Osteocyte (in vitro differentiated cells): ENCODE data around the gene PODXL. TPM values are rescaled to one million over a fixed set of nuclear protein-coding genes. Genes with fewer than 3 reads are reported as not detected.

Experiments
- DNase-seq: peaks from one replicate; pipeline ENCODE4 v3.0.0; 2021; ENCODE audit warnings: mixed read lengths; ENCODE audit not compliant: unreplicated experiment; ENCODE audit errors: extremely low spot score
- H3K27ac Mint-ChIP-seq: one replicate; pipeline ENCODE4 v1.8.0; 2021; ENCODE audit warnings: mild to moderate bottlenecking, mixed read lengths; ENCODE audit not compliant: unreplicated experiment
- H3K27me3 Mint-ChIP-seq: one replicate; pipeline ENCODE4 v1.8.0; 2021; ENCODE audit warnings: mixed read lengths; ENCODE audit not compliant: unreplicated experiment
- H3K36me3 Mint-ChIP-seq: one replicate; pipeline ENCODE4 v1.8.0; 2021; ENCODE audit warnings: mixed read lengths; ENCODE audit not compliant: unreplicated experiment
- H3K4me1 Mint-ChIP-seq: one replicate; pipeline ENCODE4 v1.8.0; 2021; ENCODE audit warnings: mixed read lengths; ENCODE audit not compliant: unreplicated experiment
- H3K4me3 Mint-ChIP-seq: one replicate; pipeline ENCODE4 v1.8.0; 2021; ENCODE audit warnings: mild to moderate bottlenecking, moderate library complexity, mixed read lengths; ENCODE audit not compliant: unreplicated experiment
- H3K9me3 Mint-ChIP-seq: one replicate; pipeline ENCODE4 v1.8.0; 2021; ENCODE audit warnings: mixed read lengths; ENCODE audit not compliant: unreplicated experiment
- long read RNA-seq: library from polyadenylated mRNA; unstranded; transcript quantifications from one replicate; pipeline ENCODE4 v2.0.0, GENCODE V29; 2021
- total RNA-seq: library from RNA; stranded (reverse); gene quantifications from 2 replicates; pipeline ENCODE4 v1.2.1, GENCODE V29; 2021
- TF ChIP-seq, protein P1 (sequence below): fragments of 200-600 bp; sonication (generic); IDR thresholded peaks from 2 replicates; pipeline ENCODE4 v1.5.0; 2021; ENCODE audit warnings: antibody characterized with exemption, mild to moderate bottlenecking, moderate library complexity

PODXL gene
- 21.2 and 23.9 TPM in 2 replicates for total RNA-seq
- long read RNA-seq, partial matches to known transcripts = 0 of 19 reads
- long read RNA-seq, other reads (novel, unspliced or antisense) = 18 of 19 reads

DNA sequence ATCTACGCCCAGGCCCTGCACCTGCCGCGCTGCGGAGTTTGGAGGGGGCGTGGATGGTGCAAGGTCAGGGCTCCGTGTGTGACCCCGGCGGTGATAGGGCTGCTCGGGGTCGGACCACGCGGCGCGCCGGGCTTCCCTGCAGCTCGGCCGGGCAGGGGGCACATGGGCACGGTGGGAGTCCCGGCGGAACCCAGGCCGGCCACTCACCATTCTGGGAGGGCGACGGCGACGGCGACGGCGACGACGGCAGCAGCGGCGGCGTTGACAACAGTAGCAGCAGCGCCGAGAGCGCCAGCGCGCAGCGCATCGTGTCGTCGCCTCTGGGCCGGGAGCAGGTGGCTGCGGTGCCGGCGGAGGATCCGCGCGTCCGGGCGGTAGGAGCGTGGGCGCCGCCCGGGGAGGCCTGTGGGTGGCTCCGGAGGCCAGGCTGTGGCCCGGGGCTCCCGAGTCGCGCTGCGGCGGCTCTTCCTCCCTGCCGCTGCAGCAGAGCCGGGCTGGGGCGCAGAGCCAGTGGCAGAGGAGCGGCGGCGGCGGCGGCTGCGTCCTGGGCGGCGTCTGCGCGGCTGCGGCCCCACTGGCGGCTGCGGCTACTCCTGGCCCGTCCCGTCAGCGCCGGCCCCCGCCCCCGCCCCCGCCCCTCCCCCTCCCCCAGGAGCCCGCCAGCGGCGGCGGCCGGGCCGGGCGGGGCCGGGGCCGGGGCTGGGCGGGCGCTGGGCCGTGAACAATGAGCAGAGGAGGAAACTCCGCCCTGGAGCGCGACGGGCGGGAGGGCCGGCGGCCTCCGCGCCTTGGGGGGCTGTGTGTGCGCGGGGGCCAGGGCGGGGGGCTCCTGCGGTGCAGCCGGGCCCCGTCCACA lies at the start of gene PODXL:
PODXL (minus strand) TSS at position 576 of the 856 bp plus-strand sequence; CDS start at position 307, 269 bp downstream.
- Mint-ChIP-seq H3K4me3 (peak within 1 kb of the TSS; percentile 77), H3K27ac (no peak within 1 kb of the TSS), H3K36me3 (no peaks in the 10 kb centered on the region), H3K9me3 (no peaks in the 10 kb centered on the region), H3K4me1 (peaks cover 45% of the 10 kb centered on the region), H3K27me3 (peaks cover 8% of the 10 kb centered on the region)
- DNase-seq = no peak
- TF ChIP-seq, protein P1, sequence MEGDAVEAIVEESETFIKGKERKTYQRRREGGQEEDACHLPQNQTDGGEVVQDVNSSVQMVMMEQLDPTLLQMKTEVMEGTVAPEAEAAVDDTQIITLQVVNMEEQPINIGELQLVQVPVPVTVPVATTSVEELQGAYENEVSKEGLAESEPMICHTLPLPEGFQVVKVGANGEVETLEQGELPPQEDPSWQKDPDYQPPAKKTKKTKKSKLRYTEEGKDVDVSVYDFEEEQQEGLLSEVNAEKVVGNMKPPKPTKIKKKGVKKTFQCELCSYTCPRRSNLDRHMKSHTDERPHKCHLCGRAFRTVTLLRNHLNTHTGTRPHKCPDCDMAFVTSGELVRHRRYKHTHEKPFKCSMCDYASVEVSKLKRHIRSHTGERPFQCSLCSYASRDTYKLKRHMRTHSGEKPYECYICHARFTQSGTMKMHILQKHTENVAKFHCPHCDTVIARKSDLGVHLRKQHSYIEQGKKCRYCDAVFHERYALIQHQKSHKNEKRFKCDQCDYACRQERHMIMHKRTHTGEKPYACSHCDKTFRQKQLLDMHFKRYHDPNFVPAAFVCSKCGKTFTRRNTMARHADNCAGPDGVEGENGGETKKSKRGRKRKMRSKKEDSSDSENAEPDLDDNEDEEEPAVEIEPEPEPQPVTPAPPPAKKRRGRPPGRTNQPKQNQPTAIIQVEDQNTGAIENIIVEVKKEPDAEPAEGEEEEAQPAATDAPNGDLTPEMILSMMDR = no peak

DNA sequence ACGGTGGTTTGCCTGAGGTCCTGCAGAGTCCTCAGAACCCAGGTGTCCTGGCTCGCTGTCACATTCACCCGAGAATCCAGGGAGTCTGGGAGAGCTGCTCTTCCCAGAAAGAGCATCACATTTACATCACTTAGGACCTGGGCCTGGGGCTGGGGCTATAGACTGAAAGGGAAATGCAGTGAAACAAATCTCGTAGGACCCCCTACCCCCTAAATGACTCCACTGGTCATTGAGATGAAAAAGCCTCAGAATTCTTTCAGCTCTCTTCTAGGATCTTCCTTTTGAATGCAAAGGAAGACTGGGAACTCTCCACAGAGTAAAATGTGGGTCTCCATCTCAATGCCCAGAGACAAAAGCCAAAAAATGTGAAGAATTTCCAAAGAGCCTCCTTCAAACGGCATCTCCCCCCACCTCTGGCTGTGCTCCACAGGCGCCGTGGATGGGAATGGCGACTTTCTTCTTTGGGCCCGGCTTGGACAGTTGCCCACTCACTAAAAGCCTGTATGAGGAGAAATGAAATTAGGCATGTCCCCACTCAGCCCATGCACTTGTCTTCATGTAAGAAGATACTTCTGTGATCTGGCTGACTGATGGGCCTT lies 49.0 kb upstream of the PODXL start:
- H3K4me3 Mint-ChIP-seq = no peak overlapping the region
- TF ChIP-seq, protein P1 = no peak
- peaks cover 12% of the 10 kb centered on the region for H3K27me3 Mint-ChIP-seq
- no peak overlapping the region for H3K27ac Mint-ChIP-seq
- H3K36me3 Mint-ChIP-seq = no peaks in the 10 kb centered on the region
- peaks cover 22% of the 10 kb centered on the region for H3K4me1 Mint-ChIP-seq
- no peak for DNase-seq
- H3K9me3 Mint-ChIP-seq = no peaks in the 10 kb centered on the region

DNA sequence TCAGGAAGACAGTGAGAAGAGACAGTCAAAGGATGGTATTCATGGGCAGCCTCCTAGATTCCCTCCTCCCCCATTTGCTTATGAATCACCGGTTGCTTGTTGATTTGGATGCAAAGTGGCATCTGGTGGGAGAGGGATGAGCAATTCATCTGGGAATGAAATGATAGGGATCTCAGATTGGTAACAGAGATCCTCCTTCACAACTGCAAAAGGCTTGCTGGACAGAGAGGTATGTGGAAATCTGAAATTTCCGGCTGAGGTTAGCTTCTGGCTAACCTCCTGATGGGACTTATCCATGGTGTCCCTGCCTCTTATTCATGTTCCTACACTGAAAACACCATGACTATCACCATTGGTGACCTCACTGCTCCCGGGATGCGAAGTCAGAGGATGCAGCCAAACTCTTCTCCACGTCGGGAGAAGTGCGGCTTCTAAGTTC lies 48.4 kb upstream of the PODXL start:
- H3K27me3 Mint-ChIP-seq = peaks cover 12% of the 10 kb centered on the region

DNA sequence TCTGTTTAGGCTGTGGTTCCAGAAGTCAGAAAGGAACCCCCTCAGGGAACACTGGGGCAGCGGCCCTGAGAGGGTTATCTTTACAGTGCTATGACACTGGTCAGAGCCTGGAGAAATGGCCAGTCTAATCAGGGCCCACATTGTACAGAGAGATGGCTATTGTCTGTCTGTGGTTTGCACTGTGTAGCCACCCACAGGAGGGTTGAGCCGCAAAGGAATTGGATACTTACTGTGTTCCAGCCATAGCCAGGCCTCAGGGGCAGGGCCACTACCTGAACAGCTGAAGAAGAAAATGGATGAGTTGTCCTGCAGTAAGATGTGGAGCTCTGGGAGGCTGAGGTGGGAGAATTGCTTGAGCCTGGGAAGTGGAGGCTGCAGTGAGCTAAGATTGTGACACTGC lies 47.5 kb upstream of the PODXL start:
- no peak overlapping the region for H3K27ac Mint-ChIP-seq
- H3K4me1 Mint-ChIP-seq = peaks cover 24% of the 10 kb centered on the region

More for the DNA sequence above, 48.4 kb upstream of the PODXL start:
- peaks cover 24% of the 10 kb centered on the region for H3K4me1 Mint-ChIP-seq
- DNase-seq = no peak
- H3K9me3 Mint-ChIP-seq = no peaks in the 10 kb centered on the region
- no peak overlapping the region for H3K4me3 Mint-ChIP-seq
- no peaks in the 10 kb centered on the region for H3K36me3 Mint-ChIP-seq
- TF ChIP-seq, protein P1 = no peak
- H3K27ac Mint-ChIP-seq = no peak overlapping the region

More for the DNA sequence above, 47.5 kb upstream of the PODXL start:
- TF ChIP-seq, protein P1 = no peak
- peaks cover 12% of the 10 kb centered on the region for H3K27me3 Mint-ChIP-seq
- H3K4me3 Mint-ChIP-seq = no peak overlapping the region
- no peaks in the 10 kb centered on the region for H3K36me3 Mint-ChIP-seq
- no peaks in the 10 kb centered on the region for H3K9me3 Mint-ChIP-seq
- no peak for DNase-seq
